GM19395 (cell line): Measurements from ENCODE around the gene TRIM31.

Source experiments
- ATAC-seq: cut with Tn5 transposase; IDR thresholded peaks from one replicate; pipeline ENCODE4 v1.9.1; 2021; ENCODE audit warnings: mild to moderate bottlenecking, moderate library complexity; ENCODE audit not compliant: unreplicated experiment

The TRIM31 gene

GRCh38 chr6:30055513-30055912 is 57.4 kb downstream of the TRIM31 start:
- ATAC-seq, result no peak

- ATAC-seq, result no peak
Observed at GRCh38 chr6:30053682-30054081, 59.2 kb downstream of the TRIM31 start.
